Measurements from ENCODE around the gene GGA1. TPM values are rescaled to one million over a fixed set of nuclear protein-coding genes. Genes with fewer than 3 reads are reported as not detected.

Gene GGA1, protein sequence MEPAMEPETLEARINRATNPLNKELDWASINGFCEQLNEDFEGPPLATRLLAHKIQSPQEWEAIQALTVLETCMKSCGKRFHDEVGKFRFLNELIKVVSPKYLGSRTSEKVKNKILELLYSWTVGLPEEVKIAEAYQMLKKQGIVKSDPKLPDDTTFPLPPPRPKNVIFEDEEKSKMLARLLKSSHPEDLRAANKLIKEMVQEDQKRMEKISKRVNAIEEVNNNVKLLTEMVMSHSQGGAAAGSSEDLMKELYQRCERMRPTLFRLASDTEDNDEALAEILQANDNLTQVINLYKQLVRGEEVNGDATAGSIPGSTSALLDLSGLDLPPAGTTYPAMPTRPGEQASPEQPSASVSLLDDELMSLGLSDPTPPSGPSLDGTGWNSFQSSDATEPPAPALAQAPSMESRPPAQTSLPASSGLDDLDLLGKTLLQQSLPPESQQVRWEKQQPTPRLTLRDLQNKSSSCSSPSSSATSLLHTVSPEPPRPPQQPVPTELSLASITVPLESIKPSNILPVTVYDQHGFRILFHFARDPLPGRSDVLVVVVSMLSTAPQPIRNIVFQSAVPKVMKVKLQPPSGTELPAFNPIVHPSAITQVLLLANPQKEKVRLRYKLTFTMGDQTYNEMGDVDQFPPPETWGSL
- 10 to 100 TPM; 17.7 to 29.0 TPM for total RNA-seq

DNA sequence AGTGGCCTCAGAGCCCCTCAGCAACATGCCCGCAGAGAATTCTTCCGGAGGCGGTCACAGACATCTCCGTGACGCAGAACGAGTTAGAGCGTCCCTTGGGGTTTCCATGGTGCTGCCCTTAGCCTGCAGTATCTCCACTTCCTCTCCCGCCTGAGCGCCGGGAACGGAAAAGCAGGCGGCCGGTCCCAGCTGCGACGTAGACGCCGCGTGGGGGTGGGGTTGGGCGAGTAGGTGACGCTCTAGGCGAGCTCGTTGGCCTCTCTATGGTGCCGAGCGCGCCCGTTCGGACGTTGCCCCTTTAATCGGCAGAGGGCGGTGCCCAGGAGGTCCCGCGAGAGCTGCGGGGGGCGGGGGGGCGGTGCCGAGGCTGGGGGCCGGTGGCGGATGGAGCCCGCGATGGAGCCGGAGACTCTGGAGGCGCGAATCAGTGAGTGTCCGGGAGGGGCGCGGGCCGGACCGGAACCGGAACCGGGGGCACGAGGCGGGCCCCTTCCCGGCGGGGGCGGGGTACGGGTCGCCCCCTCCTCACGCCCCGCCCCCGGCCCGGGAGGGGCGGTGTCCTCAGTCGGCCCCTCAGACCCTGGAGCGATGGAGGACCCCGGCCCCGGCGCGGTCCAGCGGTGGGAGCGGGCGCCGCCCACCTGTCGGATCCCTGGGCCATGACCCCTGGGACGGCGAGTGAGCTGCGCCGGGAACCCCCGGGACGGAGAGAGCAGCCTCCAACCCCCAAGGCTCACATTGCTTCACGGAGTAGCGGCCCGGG is at the start of gene GGA1:
GGA1 (plus strand) TSS at position 358 of the 763 bp plus-strand sequence; CDS start at position 385, 27 bp downstream.
- peak within 1 kb of the TSS; percentile 94 to 95 for H3K27ac ChIP-seq
- no peaks in the 10 kb centered on the region for H3K27me3 ChIP-seq
- peaks cover 0 to 39% of the 10 kb centered on the region in 2 donors for H3K4me1 ChIP-seq
- no peaks in the 10 kb centered on the region for H3K36me3 ChIP-seq
- H3K9me3 ChIP-seq, result no peaks in the 10 kb centered on the region
- H3K4me3 ChIP-seq, result peak within 1 kb of the TSS; percentile 96
- no peak for TF ChIP-seq CTCF (IDR thresholded peaks at IDR 0.05)
- peak; percentile 96 for DNase-seq (ENCODE audit: low spot score)

- Histone ChIP-seq H3K27ac (peak overlapping the region; percentile 94 to 98), H3K9me3 (no peaks in the 10 kb centered on the region), H3K27me3 (no peaks in the 10 kb centered on the region), H3K4me1 (peaks cover 0 to 65% of the 10 kb centered on the region in 2 donors), H3K4me3 (peak overlapping the region; percentile 42 to 74), H3K36me3 (no peaks in the 10 kb centered on the region)
- no peak for DNase-seq (ENCODE audit: low spot score)
- TF ChIP-seq CTCF (IDR thresholded peaks at IDR 0.05), result no peak
Measured at GRCh38 chr22:37559521-37559900, 49.1 kb upstream of the GGA1 start.

- H3K9me3 ChIP-seq, result no peaks in the 10 kb centered on the region
- H3K27me3 ChIP-seq, result no peaks in the 10 kb centered on the region
- peak within 1 kb of the TSS; percentile 94 to 98 for H3K27ac ChIP-seq
- peaks cover 0 to 69% of the 10 kb centered on the region in 2 donors for H3K4me1 ChIP-seq
- no peak for TF ChIP-seq CTCF (IDR thresholded peaks at IDR 0.05)
- peak within 1 kb of the TSS; percentile 74 to 78 for H3K4me3 ChIP-seq
- no peaks in the 10 kb centered on the region for H3K36me3 ChIP-seq
- DNase-seq (ENCODE audit: low spot score), result no peak
Measured at GRCh38 chr22:37559901-37560607, 48.6 kb upstream of the GGA1 start, which contains the start of gene CDC42EP1. TSS of gene CDC42EP1 (plus strand) at chr22:37560480. CDS start at chr22:37566350, 5,870 bp downstream.

DNA sequence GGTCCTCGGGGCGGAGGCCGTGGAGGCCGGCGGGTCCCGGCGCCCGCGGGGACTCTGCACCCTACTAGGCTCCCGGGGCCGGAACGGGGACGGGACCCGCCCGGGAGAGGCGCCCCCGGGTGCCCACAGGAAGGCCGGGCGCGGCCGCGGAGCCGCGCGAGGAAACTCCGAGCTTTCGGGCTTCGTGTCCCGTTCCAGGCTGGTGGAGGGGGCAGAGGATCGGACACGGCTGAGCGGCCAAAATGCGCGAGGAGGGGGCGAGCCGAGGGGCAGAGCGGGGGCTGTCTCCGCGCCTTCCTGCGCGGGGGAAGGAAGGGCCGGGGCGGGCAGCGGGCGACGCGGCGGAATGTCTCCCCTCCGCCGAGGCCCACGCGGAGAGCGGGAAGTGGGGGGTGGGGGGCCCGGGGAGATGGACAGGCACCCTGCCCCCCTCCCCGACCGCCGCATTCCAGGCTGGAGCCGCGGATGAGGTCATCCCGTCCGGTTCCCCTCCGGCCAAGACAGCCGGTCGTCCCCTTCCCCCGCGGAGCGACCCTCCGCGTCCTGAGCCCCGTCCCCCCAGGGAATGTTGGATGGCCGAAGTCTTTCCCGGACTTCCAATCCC is 47.9 kb upstream of the GGA1 start:
- H3K4me1 ChIP-seq, result peaks cover 0 to 71% of the 10 kb centered on the region in 2 donors
- DNase-seq (ENCODE audit: low spot score), result no peak

More for the DNA sequence above, 47.9 kb upstream of the GGA1 start:
- Histone ChIP-seq H3K4me3 (peak overlapping the region; percentile 74 to 78), H3K27ac (peak overlapping the region; percentile 94 to 98), H3K36me3 (peaks cover under 1% of the 10 kb centered on the region), H3K27me3 (no peaks in the 10 kb centered on the region), H3K9me3 (no peaks in the 10 kb centered on the region)
- TF ChIP-seq CTCF (IDR thresholded peaks at IDR 0.05), result no peak
